Inferior parietal cortex (tissue), 1 donor: ENCODE data around the gene RFPL1.
A peak's percentile ranks its signal among the peaks of the same experiment; 100 is the strongest.

Source experiments
- DNase-seq: peaks from one replicate; pipeline ENCODE4 v3.0.0-alpha.2; 2016; ENCODE audit errors: extremely low spot score

RFPL1 gene

DNA sequence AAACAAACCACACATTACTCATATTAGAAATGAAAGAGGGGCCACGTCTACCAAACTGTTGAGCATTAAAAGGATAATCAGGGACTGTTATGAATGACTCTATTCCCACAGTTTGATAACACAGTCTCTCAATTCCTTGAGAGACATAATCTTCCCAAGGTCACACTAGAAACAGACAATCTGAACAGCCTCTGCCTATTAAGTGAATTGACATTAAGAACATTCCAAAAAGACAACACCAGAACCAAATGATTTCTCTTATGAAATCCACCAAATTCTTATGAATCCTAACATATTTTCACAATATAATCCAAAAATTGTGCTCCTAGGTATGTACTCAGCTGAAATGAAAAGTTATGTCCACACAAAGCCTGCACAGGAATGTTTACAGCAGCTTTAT, 4.6 kb downstream of the RFPL1 start:
- DNase-seq = no peak

DNA sequence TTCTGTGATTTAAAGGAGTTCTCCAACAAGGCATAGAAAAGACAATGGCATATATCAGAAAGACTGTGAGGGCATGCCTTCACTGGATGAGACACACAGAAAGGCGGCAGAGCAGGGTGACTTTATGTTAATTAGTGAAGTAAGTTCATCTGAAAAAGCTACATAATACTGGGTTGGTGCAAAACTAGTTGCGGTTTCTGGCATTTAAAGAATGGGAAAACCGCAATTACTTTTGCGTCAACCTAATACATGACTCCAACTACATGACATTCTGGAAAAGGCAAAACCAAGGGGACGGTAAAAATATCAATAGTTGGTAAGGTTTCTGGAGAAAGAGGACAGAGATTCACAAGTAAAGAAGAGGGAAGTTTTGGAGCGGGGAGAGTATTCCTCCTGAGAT, 5.1 kb downstream of the RFPL1 start:
- no peak for DNase-seq

DNA sequence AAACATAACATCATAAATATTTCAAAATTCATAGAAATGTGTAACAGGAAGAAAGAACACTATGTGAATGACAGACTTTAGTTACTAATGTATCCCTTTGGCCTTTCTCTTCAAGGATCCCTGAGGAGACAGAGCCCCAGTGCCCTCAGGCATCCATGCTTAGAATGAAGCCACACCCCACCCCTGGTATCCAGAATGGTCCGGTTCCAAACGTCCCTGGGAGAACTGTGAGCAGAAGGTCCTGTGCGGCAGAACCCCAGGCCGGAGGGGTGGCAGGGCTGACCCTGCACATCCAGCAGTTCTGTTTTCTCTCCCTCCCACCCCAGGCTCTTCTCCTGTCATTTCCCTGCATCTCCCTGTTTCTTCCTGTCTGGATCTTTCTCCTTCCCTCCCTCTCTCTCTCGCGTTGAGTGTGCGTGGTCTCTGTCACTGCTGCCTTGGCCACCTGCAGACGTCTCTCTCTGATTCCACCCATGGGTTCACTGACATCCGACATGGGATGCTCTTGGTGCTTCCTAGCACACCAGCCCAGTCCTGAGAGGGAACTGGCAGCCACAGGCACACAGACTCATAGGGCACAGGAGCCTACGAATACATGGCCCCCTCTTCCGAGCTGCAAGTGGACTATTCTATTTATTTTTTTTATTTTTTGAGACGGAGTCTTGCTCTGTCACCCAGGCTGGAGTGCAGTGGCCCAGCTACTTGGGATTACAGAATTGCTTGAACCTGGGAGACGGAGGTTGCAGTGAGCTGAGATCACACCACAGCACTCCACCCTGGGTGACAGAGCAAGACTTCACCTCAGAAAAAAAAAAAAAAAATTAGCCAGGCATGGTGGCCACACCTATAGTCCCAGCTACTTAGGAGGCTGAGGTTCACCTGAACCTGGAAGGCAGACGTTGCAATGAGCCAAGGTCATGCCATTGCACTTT, 5.7 kb downstream of the RFPL1 start:
- DNase-seq = no peak

DNA sequence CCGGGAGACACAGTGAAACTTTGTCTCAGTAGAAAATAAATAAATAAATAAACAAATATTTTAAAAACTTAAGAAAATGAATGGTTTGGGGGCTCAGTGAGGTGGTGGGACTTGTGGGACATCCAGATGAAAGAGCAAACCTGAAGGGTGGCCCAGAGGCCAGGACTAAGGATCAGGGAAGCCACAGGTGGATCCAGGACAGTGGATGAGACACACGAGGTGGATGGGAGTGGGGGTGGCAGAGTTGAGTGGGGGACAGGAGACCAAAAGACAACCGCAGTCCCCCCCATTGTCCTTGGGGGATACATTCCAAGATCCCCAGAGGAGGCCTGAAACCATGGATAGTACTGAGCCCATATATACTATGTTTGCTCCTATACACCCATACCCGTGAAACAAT, 7.1 kb downstream of the RFPL1 start:
- DNase-seq = no peak

DNA sequence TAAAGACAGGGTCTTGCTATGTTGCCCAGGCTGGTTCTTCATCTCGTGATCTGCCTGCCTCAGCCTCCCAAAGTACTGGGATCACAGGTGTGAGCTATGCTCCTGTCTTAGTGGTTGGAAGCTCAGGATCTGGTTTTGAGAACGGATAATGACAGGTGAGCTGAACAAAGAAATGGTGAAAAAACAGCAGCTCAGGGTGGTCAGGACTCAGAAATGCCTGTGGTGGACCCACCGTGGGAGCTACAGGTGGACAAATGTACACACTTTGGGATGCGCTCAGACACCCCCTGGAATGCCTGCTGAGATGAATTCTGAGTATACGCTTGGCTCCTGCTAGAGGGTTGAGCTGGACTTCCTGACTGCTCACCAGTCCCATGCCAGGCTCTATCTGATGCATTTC, 9.5 kb downstream of the RFPL1 start:
- DNase-seq = no peak

DNA sequence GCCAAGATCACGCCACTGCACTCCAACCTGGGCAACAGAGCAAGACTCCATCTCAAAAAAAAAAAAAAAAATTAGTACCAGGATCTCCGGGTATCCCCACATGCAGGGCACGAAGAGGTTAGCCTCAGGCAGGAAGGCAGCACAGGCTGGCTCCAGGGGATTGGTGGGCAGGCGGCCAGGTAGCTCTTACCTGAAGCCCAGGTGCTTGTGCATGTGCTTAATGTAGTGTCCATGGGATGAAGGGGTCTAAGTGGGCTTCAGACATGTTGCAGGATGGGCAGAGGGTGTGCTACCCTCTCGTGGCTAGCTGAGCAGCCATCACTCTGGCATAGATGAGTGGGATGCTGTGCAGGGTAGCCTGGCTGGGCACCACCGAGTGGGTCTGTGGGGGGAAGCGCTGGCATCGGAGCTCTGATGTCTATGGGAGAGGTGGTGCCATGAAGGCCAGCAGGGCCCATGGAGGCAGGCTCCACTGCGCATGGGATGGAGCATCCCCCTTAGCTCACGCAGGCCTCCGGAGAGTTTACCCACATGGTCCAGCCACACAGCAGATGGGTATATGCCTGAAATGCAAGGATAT, 11.0 kb downstream of the RFPL1 start:
- DNase-seq = no peak

DNA sequence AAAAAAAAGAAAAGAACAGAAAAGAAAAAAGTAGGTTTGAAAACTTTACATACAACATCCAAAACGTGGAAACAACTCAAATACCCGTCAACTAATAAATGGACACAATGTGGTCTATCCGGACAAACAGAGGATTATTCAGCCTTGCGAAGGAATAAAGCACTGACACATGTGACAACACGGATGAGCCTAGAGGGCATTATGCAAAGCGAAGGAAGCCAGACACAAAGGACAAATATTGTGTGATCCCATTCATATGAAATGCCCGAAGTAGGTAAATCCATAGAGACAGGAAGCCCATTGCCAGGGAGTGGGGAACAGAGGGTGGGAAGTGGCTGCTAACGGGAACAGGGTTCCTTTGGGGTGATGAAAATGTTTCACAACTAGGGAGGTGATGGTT, 11.8 kb downstream of the RFPL1 start:
- DNase-seq = no peak

DNA sequence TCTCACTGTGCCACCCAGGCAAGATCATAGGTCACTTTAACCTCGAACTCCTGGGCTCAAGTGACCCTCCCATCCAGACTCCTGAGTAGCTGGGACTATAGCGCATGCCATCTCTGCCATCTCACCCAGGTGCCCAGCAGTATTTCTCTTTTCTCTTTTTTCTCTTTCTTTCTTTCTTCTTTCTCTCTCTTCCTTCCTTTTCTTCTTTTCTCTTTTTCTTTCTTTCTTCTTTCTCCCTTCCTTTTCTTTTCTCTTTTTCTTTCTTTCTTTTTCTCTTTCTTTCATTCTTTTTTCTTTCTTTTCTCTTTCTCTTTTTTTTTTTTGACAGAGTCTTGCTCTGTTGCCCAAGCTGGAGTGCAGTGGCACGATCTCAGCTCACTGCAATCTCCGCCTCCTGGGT, 13.5 kb downstream of the RFPL1 start:
- DNase-seq = no peak

DNA sequence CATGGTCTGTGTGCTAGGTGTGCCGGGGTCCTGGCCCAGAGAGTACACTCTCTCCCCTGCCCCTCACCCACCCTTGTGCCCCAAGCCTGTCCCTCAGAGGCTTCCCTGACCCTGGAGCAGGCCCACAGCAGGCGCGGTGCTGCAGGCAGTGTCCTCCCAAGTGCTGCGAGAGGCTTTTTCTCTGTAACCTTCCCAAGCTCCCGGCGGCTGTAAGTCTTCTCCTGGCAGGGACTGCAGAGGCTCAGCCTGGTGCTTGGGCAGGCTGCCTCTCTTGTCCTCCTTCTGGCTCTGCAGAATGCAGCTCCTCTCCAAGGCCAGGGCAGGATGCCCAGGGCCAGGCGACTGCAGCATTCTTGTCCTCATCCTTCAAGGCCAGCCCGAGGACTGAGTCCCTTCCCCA, 15.9 kb downstream of the RFPL1 start:
- no peak for DNase-seq

DNA sequence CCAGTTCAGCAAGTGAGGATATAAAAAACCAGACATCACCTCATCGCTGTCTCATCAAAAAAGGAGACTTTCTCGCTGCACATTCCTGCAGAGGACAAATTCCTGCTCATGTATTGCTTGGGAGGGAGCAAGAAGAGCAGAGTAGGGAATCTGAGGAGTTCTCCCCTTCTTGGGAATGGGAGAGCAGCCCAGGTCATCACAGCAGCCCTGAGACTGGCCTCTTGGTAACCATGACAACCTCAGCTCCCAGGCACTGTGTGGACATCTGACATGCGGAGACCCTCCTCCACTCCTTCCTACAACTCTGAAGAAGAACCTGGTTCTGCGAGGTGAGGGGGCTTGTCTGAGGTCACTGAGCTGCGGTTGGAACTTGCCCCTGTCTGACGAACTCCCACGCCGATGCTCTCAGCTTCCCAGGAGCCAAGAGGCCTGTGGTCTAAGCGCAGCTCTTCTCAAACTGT, 17.9 kb downstream of the RFPL1 start:
- DNase-seq = no peak

DNA sequence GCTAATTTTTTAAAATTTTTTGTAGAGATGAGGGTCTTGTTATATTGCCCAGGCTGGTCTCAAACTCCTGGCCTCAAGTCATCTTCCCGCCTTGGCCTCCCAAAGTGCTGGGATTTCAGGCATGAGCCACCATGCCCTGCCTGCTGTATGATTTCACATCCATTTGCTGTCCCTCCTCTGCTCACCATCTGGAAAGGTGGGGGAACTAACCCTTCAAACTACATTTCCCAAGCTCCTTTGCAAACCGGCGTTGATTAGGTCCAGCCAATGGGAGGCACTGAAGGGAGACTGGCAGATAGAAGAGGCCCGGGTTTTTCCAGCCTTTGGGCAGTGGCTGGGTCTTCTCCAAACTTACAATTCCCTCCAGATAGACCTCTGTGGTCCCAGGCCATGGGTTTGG, 19.3 kb downstream of the RFPL1 start:
- DNase-seq = peak; percentile 36

DNA sequence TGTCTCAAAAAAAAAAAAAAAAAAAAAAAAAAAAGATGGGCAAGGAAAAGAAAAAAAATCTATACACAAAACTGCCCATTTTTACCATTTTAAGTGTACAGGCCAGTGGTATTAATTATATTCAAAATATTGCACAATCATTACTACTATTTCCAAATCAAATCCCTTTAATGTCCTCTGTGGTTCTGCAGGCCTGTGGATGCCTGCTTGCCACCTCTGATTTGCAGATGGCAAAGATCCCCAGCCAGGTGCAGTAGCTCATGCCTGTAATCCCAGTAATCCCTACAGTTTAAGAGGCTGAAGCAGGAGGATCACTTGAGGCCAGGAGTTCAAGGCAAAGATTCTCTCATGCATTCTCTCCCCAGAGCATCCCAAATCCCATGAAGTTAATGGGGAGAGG, 20.2 kb downstream of the RFPL1 start:
- no peak for DNase-seq

DNA sequence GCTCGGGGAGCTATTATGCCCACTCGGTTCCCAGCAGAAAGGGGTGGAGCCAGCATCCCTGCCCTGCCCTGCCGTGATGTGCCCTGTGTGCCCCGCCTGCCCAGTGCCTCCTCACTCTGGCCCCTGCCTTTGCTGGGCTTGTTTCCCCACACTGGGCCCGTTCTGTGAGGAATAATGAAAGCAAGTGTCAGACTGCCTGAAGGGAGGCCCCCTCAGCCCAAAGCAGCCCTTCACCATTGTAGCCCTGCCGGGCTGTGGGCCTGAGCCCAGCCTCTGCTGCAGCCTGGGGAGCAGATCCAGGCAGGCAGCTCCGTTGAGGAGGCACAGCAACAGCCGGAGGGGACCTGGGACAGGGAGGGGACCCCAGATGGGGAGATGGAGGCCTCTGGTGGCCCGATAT, 21.4 kb downstream of the RFPL1 start:
- DNase-seq = no peak

DNA sequence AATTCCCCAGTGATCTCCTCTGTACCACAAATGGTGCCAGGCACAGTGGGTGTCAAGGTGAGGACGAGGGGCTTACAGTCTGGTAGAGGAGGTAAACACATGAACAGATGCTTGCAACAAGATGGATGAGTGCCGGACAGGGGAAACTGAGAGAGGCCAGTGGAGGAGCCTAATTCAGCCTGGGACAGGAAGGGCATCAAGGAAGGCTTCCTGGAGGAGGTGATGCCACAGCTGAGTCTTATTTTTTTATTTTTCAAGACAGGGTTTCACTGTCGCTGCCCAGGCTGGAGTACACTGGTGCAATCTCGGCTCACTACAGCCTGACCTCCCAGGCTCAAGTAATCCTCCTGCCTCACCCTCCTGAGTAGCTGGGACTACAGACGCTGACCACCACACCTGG, 22.9 kb downstream of the RFPL1 start:
- no peak for DNase-seq

DNA sequence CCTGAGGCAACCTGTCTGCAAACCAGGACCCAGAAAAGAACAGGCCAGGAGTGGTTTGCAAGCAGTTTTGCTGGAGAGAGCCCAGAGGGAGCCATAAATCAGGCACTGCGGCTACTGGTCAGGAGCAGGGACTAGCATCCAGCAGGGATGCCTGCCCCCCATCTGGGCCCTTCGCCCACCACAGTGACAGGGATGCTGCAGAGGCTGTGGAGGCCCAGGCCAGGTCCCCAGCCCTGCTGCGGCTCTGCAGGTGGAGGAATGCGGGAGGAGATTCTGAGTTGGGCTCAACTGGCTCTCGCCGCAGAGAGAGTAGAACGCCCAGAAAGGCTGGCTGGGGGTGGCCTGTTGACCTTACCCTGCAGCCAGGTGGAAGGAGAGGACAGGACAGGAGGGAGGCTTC, 25.2 kb downstream of the RFPL1 start:
- DNase-seq = no peak

DNA sequence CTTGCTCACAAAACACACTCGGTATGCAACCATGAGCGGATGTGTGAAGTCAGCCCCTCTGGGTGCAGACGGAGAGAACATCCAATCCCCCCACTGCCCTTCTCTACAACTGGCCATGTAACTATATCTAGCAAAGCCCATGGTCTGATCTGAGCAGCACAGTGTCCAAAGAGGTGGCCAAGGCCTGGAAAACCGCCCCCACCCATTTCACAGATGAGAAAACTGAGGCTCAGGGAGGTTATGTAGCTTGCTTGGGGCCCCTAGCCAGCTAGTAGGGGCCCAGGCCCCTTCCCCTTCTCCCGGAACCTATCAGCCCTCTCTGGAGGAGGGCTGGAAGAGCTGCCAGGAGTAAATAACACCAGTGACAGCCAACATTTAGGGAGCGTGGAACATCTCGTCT, 26.2 kb downstream of the RFPL1 start:
- no peak for DNase-seq

DNA sequence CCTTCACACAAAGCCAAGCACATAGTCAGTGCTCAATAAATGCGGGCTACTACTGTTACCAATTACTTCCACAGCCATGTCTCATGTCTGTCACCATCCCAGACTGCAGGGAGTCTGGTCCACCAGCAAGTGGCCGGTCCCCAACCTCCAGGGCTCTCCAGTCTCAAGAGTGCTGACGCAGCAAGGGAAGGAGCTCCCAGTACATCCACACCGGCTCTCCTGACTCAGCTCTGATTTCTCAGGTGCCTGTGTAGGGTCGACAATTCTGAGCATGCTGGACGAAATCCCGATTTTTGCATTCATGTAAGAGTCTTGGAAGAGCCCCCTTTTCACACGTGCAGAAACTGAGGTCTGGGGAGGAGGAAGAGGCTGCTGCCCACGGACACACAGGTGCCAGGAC, 31.4 kb downstream of the RFPL1 start:
- DNase-seq = no peak

DNA sequence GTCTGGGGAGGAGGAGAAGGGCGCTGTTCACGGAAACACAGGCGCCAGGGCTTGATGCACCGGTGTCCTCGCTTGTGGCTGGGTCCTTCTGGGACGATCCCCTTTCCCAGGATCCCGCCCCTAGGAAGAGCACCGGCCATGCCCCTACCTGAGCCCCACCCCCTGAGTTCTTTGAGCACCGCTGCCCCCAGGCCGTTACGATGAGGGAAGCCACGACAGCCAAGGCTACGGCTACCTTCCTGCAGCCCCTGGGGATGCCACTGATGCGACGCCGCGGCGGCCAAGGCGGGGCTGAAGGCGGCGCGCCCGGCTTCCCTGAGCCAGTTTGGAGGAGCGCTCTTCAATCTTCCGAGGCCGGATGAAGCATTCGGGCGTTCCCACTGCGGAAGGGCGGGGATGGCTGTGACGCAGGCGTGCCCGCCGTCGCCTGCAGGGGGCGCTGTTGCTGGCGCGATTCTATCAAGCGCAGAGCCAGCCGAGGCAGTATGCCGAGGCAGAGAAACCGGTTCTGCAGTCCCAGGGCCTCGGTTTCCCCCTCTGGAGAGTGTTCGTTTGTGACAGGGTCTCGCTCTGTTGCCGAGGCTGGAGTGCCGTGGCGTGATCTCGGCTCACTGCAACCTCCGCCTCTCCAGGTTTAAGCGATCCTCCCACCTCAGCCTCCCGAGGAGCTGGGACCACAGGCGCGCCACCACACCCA, 31.9 kb downstream of the RFPL1 start:
- DNase-seq = peak; percentile 60

DNA sequence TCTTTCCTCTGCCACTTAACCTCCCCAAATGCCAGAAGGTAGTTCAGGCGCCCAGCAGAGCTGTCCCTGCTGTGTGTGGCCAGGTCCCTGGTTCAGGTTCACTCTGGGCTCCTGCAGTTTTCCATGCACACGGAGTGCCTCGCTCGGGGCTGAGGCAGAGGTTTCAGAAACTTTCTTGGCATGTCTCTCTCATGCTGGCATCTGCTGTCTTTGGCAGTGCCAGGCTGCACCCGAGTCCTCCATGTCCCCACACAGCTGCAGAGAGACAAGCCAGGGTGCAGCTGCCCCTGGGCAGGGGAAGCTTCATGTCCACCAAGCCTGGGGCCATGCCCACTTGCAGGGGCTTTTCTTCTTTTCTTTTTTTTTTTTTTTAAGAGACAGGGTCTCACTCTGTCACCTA, 34.6 kb downstream of the RFPL1 start:
- no peak for DNase-seq

DNA sequence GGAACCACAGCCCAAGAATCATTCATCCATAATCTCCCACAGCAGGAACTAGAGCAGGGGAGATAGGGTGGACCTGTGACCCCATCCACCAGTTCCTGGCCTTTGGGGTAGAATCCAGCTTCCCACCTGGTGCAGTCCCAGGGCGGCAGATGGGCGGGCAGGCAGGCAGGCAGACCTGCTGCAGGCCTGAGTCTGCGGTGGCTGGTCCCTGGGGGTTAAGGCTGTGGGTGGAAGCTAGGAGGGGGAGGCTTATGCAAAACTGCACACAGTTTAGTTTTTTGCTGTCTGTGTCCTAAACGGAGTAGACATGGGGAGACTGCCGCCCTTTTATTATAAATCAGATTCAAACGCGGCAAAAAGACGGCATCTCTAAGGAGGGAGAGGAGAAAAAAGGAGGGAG, 37.2 kb downstream of the RFPL1 start:
- no peak for DNase-seq

DNA sequence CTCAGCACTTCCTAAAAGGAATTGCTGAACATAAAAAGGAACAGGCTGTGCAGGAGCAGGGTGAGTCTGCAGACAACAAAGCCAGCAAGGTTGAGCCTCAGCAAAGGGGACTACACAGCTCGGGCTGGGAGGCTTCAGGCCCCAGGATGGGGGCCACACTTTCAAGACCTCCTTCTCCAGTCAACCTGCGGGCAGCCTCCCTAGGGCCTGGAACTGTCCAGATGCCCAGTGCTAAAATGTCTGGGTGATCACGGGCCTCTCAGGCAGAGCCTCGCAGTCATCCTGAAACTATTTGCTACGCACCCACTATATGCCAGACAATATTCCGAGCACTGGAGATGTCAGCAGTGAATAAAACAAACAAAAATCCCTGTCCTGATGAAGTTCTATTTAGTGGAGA, 37.7 kb downstream of the RFPL1 start:
- DNase-seq = no peak

DNA sequence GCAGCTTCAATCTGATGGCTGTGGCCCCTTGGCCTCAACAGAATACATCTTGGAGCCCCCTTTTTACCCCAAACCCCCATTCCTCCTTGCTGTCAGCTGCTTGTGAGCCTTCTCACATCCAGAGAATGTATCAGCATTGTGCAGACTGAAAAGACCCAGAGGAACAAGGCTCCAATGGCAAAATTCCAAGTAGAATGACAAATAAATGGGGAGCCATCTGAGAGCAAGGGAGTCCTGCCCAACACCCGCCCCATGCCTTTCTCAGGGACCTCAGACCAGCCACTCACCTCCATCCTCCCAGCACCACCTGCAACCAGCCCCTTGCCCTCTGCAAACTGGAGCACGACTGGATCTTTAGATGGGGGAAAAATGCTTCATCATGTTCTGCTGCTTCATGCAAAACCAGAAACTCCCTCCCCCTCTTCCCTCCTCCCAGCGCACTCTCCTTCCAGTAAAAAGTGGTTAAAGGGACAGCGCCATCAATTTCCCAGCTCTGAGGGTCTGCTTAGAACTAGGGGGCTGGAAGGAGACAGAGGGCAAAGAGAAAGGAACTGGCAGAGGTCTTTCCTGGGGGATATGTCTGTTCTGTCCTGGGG, 39.4 kb downstream of the RFPL1 start:
- DNase-seq = peak; percentile 15
